ENCODE measurements around the gene HSD11B1.

HSD11B1 gene

DNA sequence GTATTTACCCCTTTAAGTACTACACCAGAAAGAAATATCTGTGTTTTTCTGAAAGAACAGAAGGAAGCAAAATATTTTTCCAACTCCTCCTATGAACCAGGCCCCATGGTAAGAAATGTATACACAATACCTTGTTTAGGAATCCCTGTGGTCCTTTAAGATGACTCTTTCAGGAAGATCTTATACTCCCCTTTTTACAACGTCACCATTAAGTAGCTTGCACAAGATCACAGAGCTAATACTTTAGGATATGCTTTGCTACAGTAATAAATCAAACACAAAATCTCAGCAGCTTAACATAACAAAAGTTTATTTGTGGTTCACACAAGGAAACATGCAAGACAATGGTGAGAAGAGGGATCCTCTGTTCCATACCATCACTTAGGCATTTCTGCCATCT lies 43.6 kb upstream of the HSD11B1 start:
- H3K27ac Mint-ChIP-seq: peak overlapping the region in 2 of 3 experiments; percentile 20 to 50
- peaks cover 3% of the 10 kb centered on the region for H3K27me3 Mint-ChIP-seq (ENCODE audit: low read depth)
- no peak for TF ChIP-seq CTCF (IDR thresholded peaks at IDR 0.05; ENCODE audit: unreplicated experiment in 3 of 3)
- no peak overlapping the region for H3K4me3 Mint-ChIP-seq
- H3K4me1 Mint-ChIP-seq: peaks cover 32% of the 10 kb centered on the region
- H3K9me3 Mint-ChIP-seq: no peaks in the 10 kb centered on the region
- H3K36me3 Mint-ChIP-seq (ENCODE audit: low read depth): no peaks in the 10 kb centered on the region

- peaks cover 27% of the 10 kb centered on the region for H3K4me1 Mint-ChIP-seq
- peaks cover 3% of the 10 kb centered on the region for H3K27me3 Mint-ChIP-seq (ENCODE audit: low read depth)
Measured at GRCh38 chr1:209662879-209663327, 41.7 kb upstream of the HSD11B1 start.

DNA sequence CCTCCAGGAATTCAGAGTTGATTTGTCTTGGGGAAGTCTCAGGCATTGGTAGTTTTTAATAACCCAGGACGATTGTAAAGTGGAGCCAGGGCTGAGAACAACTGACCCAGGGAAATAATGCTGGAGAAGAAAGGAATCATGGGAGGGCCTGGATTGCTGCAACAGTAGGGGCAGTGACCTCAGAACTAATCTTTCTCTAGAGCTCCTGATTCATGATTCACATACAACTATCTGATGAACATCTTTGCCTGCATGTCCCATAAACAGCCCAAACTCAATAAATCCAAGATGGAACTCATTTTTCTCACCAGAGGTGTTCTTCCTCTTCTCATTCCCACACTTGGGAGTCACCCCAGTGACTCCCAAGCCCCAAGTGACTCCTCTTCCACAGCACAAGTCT lies 37.5 kb upstream of the HSD11B1 start:
- Mint-ChIP-seq H3K4me3 (no peak overlapping the region), H3K36me3 (ENCODE audit: low read depth) (no peaks in the 10 kb centered on the region), H3K4me1 (no peaks in the 10 kb centered on the region), H3K9me3 (peaks cover 4% of the 10 kb centered on the region), H3K27me3 (ENCODE audit: low read depth) (peaks cover 17% of the 10 kb centered on the region), H3K27ac (no peak overlapping the region)
- no peak for TF ChIP-seq CTCF (IDR thresholded peaks at IDR 0.05; ENCODE audit: unreplicated experiment in 3 of 3)

More at GRCh38 chr1:209662879-209663327, 41.7 kb upstream of the HSD11B1 start:
- no peak overlapping the region for H3K27ac Mint-ChIP-seq
- no peak overlapping the region for H3K4me3 Mint-ChIP-seq
- H3K36me3 Mint-ChIP-seq (ENCODE audit: low read depth): no peaks in the 10 kb centered on the region
- TF ChIP-seq CTCF (IDR thresholded peaks at IDR 0.05; ENCODE audit: unreplicated experiment in 3 of 3): no peak
- no peaks in the 10 kb centered on the region for H3K9me3 Mint-ChIP-seq

DNA sequence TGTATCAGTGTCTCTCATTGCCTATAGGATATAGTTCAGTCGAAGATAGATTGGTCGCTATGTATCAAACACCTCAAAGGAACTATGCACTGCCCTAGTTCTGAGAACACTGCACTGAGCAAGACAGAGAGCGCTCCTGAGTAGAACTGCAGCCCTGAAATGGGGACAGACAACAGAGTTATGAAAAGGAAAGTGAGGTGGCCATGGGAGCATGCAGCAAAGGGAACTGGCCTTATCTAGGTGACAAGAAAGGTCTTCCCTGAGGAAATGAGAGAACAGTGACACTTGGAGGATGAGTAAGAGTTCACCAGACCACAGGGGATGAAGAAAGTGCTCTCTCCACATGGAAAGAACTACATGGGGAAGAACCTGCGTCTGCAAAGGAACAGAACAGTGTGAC lies 36.9 kb upstream of the HSD11B1 start:
- Mint-ChIP-seq H3K27me3 (ENCODE audit: low read depth) (peaks cover 18% of the 10 kb centered on the region), H3K36me3 (ENCODE audit: low read depth) (no peaks in the 10 kb centered on the region), H3K9me3 (peaks cover 4% of the 10 kb centered on the region), H3K4me3 (no peak overlapping the region), H3K27ac (no peak overlapping the region), H3K4me1 (no peaks in the 10 kb centered on the region)
- no peak for TF ChIP-seq CTCF (IDR thresholded peaks at IDR 0.05; ENCODE audit: unreplicated experiment in 3 of 3)

- no peak overlapping the region for H3K4me3 Mint-ChIP-seq
- no peak for TF ChIP-seq CTCF (IDR thresholded peaks at IDR 0.05; ENCODE audit: unreplicated experiment in 3 of 3)
- no peaks in the 10 kb centered on the region for H3K36me3 Mint-ChIP-seq (ENCODE audit: low read depth)
- no peak overlapping the region for H3K27ac Mint-ChIP-seq
- peaks cover 4% of the 10 kb centered on the region for H3K9me3 Mint-ChIP-seq
- peaks cover 15% of the 10 kb centered on the region for H3K4me1 Mint-ChIP-seq
- peaks cover 47% of the 10 kb centered on the region for H3K27me3 Mint-ChIP-seq (ENCODE audit: low read depth)
Measured at GRCh38 chr1:209670441-209671082, 34.1 kb upstream of the HSD11B1 start.
